ENCODE data around the gene PTTG1. TPM values are rescaled to one million over a fixed set of nuclear protein-coding genes. Genes with fewer than 3 reads are reported as not detected.

PTTG1 gene
- total RNA-seq, 1 donor from 2014 or later = 36.9 TPM

DNA sequence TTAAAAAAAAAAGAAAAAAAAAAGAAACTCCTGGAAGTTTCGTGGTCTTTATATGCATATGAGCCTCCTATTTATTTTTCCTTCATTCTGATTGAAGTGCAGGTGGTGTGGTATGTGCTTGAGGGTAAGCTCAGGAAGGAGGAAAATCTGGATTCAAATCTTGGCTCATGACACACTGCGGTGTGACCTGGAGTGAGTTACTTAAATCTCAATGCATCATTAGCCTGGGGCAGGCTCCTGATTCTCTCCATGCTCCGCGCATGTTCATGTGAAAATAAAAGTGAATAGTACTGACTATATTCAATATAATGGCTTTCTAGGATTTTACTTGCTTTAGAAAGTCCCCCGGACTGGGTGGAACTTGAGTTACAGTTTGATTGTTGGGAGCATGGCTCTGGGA lies 35.6 kb downstream of the PTTG1 start:
- H3K36me3 ChIP-seq (ENCODE audit: control insufficient read depth, insufficient read depth, low read length) = no peaks in the 10 kb centered on the region
- TF ChIP-seq, protein P1, sequence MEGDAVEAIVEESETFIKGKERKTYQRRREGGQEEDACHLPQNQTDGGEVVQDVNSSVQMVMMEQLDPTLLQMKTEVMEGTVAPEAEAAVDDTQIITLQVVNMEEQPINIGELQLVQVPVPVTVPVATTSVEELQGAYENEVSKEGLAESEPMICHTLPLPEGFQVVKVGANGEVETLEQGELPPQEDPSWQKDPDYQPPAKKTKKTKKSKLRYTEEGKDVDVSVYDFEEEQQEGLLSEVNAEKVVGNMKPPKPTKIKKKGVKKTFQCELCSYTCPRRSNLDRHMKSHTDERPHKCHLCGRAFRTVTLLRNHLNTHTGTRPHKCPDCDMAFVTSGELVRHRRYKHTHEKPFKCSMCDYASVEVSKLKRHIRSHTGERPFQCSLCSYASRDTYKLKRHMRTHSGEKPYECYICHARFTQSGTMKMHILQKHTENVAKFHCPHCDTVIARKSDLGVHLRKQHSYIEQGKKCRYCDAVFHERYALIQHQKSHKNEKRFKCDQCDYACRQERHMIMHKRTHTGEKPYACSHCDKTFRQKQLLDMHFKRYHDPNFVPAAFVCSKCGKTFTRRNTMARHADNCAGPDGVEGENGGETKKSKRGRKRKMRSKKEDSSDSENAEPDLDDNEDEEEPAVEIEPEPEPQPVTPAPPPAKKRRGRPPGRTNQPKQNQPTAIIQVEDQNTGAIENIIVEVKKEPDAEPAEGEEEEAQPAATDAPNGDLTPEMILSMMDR (IDR thresholded peaks at IDR 0.05; ENCODE audit: insufficient read depth, low read length, severe bottlenecking) = no peak
- H3K4me3 ChIP-seq (ENCODE audit: low read depth, low read length) = no peak overlapping the region
- H3K27me3 ChIP-seq (ENCODE audit: control insufficient read depth, insufficient read depth, low read length) = no peaks in the 10 kb centered on the region
- no peak for FAIRE-seq
- no peak for DNase-seq (ENCODE audit: low read depth)

GRCh38 chr5:160458806-160459800 lies 37.4 kb downstream of the PTTG1 start:
- Histone ChIP-seq H3K27me3 (ENCODE audit: control insufficient read depth, insufficient read depth, low read length) (no peaks in the 10 kb centered on the region), H3K4me3 (ENCODE audit: low read depth, low read length) (no peak overlapping the region), H3K36me3 (ENCODE audit: control insufficient read depth, insufficient read depth, low read length) (no peaks in the 10 kb centered on the region)
- no peak for DNase-seq (ENCODE audit: low read depth)
- FAIRE-seq = no peak
- TF ChIP-seq, protein P1 (IDR thresholded peaks at IDR 0.05; ENCODE audit: insufficient read depth, low read length, severe bottlenecking) = no peak

DNA sequence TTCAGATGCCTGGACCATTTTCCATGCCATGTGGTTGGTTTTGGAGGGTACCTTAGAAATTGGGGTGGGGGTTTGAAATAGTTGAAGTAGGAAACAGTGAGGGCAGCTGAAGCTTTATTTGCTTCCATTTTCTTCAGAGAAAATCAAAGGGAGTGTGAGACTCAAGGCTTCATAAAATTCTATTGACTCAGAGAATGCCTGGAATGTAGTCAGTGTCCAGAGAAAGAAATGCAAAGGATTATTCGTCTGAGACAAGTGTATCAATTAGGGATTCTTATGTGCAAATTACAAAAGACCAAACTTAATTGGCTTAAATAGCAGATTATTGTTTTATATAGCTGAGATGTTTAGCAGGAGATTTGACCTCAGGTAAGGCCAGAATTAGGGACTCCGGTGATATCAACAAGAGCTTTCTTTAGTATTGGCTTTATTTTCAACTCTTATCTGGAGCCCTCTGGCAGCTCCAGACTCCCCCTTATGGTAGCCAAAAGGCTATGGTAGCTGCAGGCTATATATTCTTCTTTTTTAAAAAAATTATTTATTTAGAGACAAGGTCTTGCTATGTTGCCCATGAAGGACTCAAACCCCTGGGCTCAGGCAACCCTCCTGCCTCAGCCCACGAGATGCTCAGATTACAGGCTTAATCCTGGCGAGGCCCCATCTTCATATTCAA lies 38.9 kb downstream of the PTTG1 start:
- DNase-seq (ENCODE audit: low read depth) = no peak
- Histone ChIP-seq H3K36me3 (ENCODE audit: control insufficient read depth, insufficient read depth, low read length) (no peaks in the 10 kb centered on the region), H3K4me3 (ENCODE audit: low read depth, low read length) (no peak overlapping the region), H3K27me3 (ENCODE audit: control insufficient read depth, insufficient read depth, low read length) (no peaks in the 10 kb centered on the region)
- FAIRE-seq = no peak
- TF ChIP-seq, protein P1 (IDR thresholded peaks at IDR 0.05; ENCODE audit: insufficient read depth, low read length, severe bottlenecking) = no peak

DNA sequence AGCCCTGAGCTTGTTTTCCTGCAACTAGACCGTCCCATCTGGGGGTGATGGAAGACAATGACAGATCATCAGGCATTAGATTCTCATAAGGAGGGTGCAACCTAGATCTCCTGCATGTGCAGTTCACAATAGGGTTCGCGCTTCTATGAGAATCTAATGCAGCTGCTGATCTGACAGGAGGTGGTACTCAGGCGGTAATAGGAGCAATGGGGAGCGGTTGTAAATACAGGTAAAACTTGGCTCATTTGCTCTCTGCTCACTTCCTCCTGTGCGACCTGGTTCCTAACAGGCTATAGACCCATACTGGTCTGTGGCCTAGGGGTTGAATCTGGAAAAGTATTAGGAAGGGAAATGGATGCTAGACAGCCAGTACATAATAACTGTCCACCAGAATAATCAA lies 39.7 kb downstream of the PTTG1 start:
- no peak for DNase-seq (ENCODE audit: low read depth)
- Histone ChIP-seq H3K36me3 (ENCODE audit: control insufficient read depth, insufficient read depth, low read length) (no peaks in the 10 kb centered on the region), H3K27me3 (ENCODE audit: control insufficient read depth, insufficient read depth, low read length) (no peaks in the 10 kb centered on the region), H3K4me3 (ENCODE audit: low read depth, low read length) (no peak overlapping the region)
- TF ChIP-seq, protein P1 (IDR thresholded peaks at IDR 0.05; ENCODE audit: insufficient read depth, low read length, severe bottlenecking) = no peak
- FAIRE-seq = no peak

GRCh38 chr5:160462167-160462566 lies 40.5 kb downstream of the PTTG1 start:
- no peaks in the 10 kb centered on the region for H3K36me3 ChIP-seq (ENCODE audit: control insufficient read depth, insufficient read depth, low read length)
- no peak overlapping the region for H3K4me3 ChIP-seq (ENCODE audit: low read depth, low read length)
- FAIRE-seq (no peak), DNase-seq (ENCODE audit: low read depth) (no peak)
- TF ChIP-seq, protein P1 (IDR thresholded peaks at IDR 0.05; ENCODE audit: insufficient read depth, low read length, severe bottlenecking) = no peak
- no peaks in the 10 kb centered on the region for H3K27me3 ChIP-seq (ENCODE audit: control insufficient read depth, insufficient read depth, low read length)

Data from bronchial epithelial cell (primary cell).